Measurements from ENCODE around the gene PKNOX2.

PKNOX2 gene

DNA sequence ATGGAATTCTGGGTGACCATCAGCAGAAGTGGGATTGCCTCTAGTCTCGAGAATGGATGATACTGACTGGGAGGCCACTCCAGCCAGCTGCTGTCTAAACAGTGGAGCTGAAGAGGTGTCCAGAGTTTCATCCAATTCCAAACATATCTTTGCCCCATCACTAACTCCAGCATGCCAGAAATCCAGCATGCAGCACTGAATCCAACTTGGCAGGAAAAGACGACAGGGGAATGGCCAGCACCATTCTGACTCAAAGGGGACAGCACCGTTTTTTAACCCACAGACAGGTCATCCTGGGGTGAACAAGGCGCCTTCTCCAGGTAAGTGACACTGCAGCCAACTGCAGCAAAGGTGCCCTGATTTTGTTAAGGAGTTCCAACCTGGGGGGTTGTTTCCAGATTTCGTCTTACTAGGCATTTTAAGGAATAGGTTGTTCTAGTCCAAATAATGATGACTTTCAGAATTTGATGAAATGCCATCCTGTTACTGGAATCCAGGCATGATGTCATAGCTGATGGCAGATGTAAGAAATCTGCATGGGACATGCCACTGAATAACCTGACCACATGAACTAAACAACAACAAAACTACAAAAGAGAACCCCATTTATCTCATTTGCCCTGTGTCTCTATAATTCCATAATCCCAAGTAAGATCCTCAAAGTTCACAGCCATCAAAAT, 299.2 kb downstream of the PKNOX2 start:
- Histone ChIP-seq H3K4me1 (ENCODE audit: control insufficient read depth in 5 of 5, insufficient read depth in 5 of 5, low read length in 5 of 5) (no peaks in the 10 kb centered on the region), H3K9me3 (ENCODE audit: control insufficient read depth in 5 of 5, low read length in 5 of 5) (no peaks in the 10 kb centered on the region), H3K27me3 (ENCODE audit: control insufficient read depth in 5 of 5, insufficient read depth in 4 of 5, low read length in 5 of 5) (no peaks in the 10 kb centered on the region), H3K4me3 (ENCODE audit: low read depth in 1 of 5, low read length in 5 of 5) (no peak overlapping the region), H3K36me3 (ENCODE audit: control insufficient read depth in 5 of 5, insufficient read depth in 5 of 5, low read length in 5 of 5) (no peaks in the 10 kb centered on the region), H3K27ac (ENCODE audit: low read depth, low read length) (no peak overlapping the region), H3K9ac (ENCODE audit: low read length in 5 of 5) (no peak overlapping the region)

DNA sequence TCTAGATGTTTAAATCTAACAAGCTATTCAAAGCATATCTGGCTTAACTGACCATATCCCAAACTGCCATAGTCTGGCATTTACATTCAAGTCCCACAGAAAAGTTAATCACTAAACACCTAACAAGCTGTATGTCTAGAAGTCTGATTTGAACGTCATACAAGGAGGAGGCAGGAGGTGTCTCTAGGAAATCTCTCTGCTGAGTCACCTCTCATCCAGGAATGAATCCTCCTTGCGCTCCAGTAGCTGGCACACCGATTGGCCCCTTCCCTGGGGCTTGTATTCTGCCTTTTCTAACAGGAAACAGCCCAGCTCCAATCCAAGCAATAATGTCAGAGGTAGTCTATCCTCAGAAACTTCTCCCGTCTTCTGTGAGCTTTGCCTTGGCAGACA, 299.7 kb downstream of the PKNOX2 start:
- Histone ChIP-seq H3K4me1 (ENCODE audit: control insufficient read depth in 5 of 5, insufficient read depth in 5 of 5, low read length in 5 of 5) (no peaks in the 10 kb centered on the region), H3K9ac (ENCODE audit: low read length in 5 of 5) (no peak overlapping the region), H3K9me3 (ENCODE audit: control insufficient read depth in 5 of 5, low read length in 5 of 5) (no peaks in the 10 kb centered on the region), H3K27ac (ENCODE audit: low read depth, low read length) (no peak overlapping the region), H3K4me3 (ENCODE audit: low read depth in 1 of 5, low read length in 5 of 5) (no peak overlapping the region), H3K27me3 (ENCODE audit: control insufficient read depth in 5 of 5, insufficient read depth in 4 of 5, low read length in 5 of 5) (no peaks in the 10 kb centered on the region), H3K36me3 (ENCODE audit: control insufficient read depth in 5 of 5, insufficient read depth in 5 of 5, low read length in 5 of 5) (no peaks in the 10 kb centered on the region)

DNA sequence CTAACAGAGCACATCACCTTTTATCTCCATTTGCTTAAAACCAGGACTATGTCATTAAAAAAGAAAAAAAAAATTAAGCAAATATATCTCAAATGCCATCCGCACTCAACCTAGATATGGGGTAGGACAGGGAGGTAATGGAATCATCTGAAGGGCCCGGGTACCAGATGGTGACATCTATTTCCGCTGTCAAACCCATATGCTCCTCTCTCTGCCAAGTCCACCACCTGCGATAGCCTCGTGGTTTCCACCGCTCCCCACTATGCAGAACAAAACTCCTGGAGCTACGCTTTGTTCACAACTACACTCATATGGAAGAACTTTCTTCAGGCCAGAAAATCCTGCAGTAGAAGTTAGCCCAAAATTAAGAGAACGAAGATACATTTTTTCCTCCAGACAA, 300.1 kb downstream of the PKNOX2 start:
- no peak overlapping the region for H3K4me3 ChIP-seq (ENCODE audit: low read depth in 1 of 5, low read length in 5 of 5)
- no peaks in the 10 kb centered on the region for H3K9me3 ChIP-seq (ENCODE audit: control insufficient read depth in 5 of 5, low read length in 5 of 5)
- H3K4me1 ChIP-seq (ENCODE audit: control insufficient read depth in 5 of 5, insufficient read depth in 5 of 5, low read length in 5 of 5) = no peaks in the 10 kb centered on the region
- no peaks in the 10 kb centered on the region for H3K27me3 ChIP-seq (ENCODE audit: control insufficient read depth in 5 of 5, insufficient read depth in 4 of 5, low read length in 5 of 5)
- no peak overlapping the region for H3K27ac ChIP-seq (ENCODE audit: low read depth, low read length)
- no peak overlapping the region for H3K9ac ChIP-seq (ENCODE audit: low read length in 5 of 5)
- no peaks in the 10 kb centered on the region for H3K36me3 ChIP-seq (ENCODE audit: control insufficient read depth in 5 of 5, insufficient read depth in 5 of 5, low read length in 5 of 5)

DNA sequence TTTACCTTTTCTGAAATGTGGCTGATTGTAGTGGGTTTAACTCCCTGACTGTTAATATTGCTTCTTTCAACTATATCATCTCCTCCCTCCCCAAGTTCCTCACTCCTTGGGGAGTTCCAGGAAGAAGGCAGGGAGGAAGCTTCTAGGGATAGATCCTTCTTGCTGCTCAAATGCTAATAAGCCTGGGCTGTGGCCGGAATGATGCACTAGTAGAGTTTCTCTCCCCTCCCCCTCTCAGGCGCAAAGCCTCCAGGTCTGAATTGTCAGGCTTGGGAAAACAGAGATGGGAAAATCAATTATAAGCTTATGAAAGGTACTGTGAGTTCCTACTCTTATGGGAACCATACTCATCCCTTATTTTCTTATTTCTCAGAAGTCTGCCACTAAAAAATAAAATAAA, 300.7 kb downstream of the PKNOX2 start:
- no peak overlapping the region for H3K9ac ChIP-seq (ENCODE audit: low read length in 5 of 5)
- no peaks in the 10 kb centered on the region for H3K27me3 ChIP-seq (ENCODE audit: control insufficient read depth in 5 of 5, insufficient read depth in 4 of 5, low read length in 5 of 5)
- no peaks in the 10 kb centered on the region for H3K9me3 ChIP-seq (ENCODE audit: control insufficient read depth in 5 of 5, low read length in 5 of 5)
- H3K4me3 ChIP-seq (ENCODE audit: low read depth in 1 of 5, low read length in 5 of 5) = no peak overlapping the region
- H3K27ac ChIP-seq (ENCODE audit: low read depth, low read length) = no peak overlapping the region
- no peaks in the 10 kb centered on the region for H3K36me3 ChIP-seq (ENCODE audit: control insufficient read depth in 5 of 5, insufficient read depth in 5 of 5, low read length in 5 of 5)
- no peaks in the 10 kb centered on the region for H3K4me1 ChIP-seq (ENCODE audit: control insufficient read depth in 5 of 5, insufficient read depth in 5 of 5, low read length in 5 of 5)

DNA sequence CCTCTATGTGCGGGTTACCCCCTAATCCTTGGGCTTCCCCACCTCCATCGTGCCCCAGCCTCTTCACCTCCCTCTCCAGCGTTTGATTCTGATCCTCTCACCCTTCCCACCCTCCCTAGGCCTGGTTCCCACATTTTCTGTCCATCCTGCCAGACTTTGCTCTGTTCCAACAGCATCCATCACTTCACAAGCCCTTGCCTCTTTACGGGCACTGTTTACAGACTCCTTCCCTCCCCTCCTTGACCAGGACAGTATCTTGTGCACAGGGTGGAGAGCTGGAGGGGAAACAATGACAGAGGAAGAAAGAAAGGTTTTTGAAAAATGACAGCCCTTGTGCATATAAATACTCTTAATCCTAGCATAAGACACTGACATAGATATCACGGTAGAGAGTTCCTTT, 301.1 kb downstream of the PKNOX2 start:
- Histone ChIP-seq H3K27me3 (ENCODE audit: control insufficient read depth in 5 of 5, insufficient read depth in 4 of 5, low read length in 5 of 5) (no peaks in the 10 kb centered on the region), H3K36me3 (ENCODE audit: control insufficient read depth in 5 of 5, insufficient read depth in 5 of 5, low read length in 5 of 5) (no peaks in the 10 kb centered on the region), H3K4me3 (ENCODE audit: low read depth in 1 of 5, low read length in 5 of 5) (no peak overlapping the region), H3K27ac (ENCODE audit: low read depth, low read length) (no peak overlapping the region), H3K9ac (ENCODE audit: low read length in 5 of 5) (no peak overlapping the region), H3K9me3 (ENCODE audit: control insufficient read depth in 5 of 5, low read length in 5 of 5) (no peaks in the 10 kb centered on the region), H3K4me1 (ENCODE audit: control insufficient read depth in 5 of 5, insufficient read depth in 5 of 5, low read length in 5 of 5) (no peaks in the 10 kb centered on the region)

DNA sequence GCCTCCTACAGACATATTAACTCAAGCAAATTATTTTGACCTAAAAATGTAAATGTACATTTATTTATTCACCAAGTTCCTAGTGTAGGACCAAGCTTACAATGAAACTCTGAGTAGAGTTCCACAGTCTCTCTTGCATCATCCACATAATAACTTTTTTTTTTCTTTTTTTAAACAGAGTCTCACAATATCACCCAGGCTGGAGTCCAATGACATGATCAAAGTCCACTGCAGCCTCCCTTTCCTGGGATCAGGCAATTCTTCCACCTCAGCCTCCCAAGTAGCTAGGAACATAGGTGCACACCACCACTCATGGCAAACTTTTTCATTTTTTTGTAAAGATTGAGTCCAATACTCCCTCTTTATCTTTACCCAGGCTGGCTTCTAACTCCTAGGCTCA, 303.5 kb downstream of the PKNOX2 start:
- Histone ChIP-seq H3K4me1 (ENCODE audit: control insufficient read depth in 5 of 5, insufficient read depth in 5 of 5, low read length in 5 of 5) (no peaks in the 10 kb centered on the region), H3K9me3 (ENCODE audit: control insufficient read depth in 5 of 5, low read length in 5 of 5) (no peaks in the 10 kb centered on the region), H3K4me3 (ENCODE audit: low read depth in 1 of 5, low read length in 5 of 5) (no peak overlapping the region), H3K9ac (ENCODE audit: low read length in 5 of 5) (no peak overlapping the region), H3K36me3 (ENCODE audit: control insufficient read depth in 5 of 5, insufficient read depth in 5 of 5, low read length in 5 of 5) (no peaks in the 10 kb centered on the region), H3K27ac (ENCODE audit: low read depth, low read length) (no peak overlapping the region), H3K27me3 (ENCODE audit: control insufficient read depth in 5 of 5, insufficient read depth in 4 of 5, low read length in 5 of 5) (no peaks in the 10 kb centered on the region)

DNA sequence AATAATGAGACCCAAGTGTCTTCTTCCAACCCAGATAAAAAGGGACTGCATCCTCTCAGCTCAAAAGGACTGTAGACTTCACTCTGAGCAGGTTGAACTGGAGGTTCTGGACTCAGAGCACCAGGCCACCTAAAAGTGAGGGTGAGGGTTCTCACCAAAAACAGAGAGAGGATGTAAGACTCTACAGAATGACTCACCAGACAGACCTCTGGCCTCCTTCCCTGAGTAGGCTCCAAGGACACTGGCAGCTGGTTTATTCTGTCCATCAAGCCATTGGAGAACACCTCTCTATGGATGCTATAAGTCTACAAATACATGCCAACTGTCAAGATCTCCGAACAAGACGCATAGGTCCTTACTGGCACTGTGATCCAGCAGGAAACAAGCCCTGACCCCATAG, 304.3 kb downstream of the PKNOX2 start:
- Histone ChIP-seq H3K27ac (ENCODE audit: low read depth, low read length) (no peak overlapping the region), H3K36me3 (ENCODE audit: control insufficient read depth in 5 of 5, insufficient read depth in 5 of 5, low read length in 5 of 5) (no peaks in the 10 kb centered on the region), H3K4me1 (ENCODE audit: control insufficient read depth in 5 of 5, insufficient read depth in 5 of 5, low read length in 5 of 5) (no peaks in the 10 kb centered on the region), H3K27me3 (ENCODE audit: control insufficient read depth in 5 of 5, insufficient read depth in 4 of 5, low read length in 5 of 5) (no peaks in the 10 kb centered on the region), H3K9ac (ENCODE audit: low read length in 5 of 5) (no peak overlapping the region), H3K9me3 (ENCODE audit: control insufficient read depth in 5 of 5, low read length in 5 of 5) (no peaks in the 10 kb centered on the region), H3K4me3 (ENCODE audit: low read depth in 1 of 5, low read length in 5 of 5) (no peak overlapping the region)

DNA sequence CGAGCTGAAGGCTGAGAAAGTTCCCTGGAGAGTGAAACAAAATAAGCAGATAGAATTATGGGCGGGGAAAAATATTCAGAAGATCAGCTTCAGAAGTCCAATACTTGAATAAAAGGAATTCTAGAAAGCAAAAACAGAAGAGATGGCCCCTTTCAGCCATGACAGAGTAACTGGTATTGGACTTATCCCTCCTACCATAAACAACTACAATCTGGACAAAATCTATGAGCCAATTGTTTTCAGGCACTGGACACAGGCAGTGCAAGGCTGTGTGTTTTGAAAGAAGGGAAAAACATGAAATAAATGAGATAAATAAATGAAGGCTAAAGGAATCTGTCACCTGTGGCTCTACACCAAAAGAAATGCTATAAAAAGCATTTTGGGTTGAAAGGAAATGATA, 305.8 kb downstream of the PKNOX2 start:
- Histone ChIP-seq H3K27ac (ENCODE audit: low read depth, low read length) (no peak overlapping the region), H3K9me3 (ENCODE audit: control insufficient read depth in 5 of 5, low read length in 5 of 5) (no peaks in the 10 kb centered on the region), H3K9ac (ENCODE audit: low read length in 5 of 5) (no peak overlapping the region), H3K4me3 (ENCODE audit: low read depth in 1 of 5, low read length in 5 of 5) (no peak overlapping the region), H3K4me1 (ENCODE audit: control insufficient read depth in 5 of 5, insufficient read depth in 5 of 5, low read length in 5 of 5) (no peaks in the 10 kb centered on the region), H3K27me3 (ENCODE audit: control insufficient read depth in 5 of 5, insufficient read depth in 4 of 5, low read length in 5 of 5) (no peaks in the 10 kb centered on the region), H3K36me3 (ENCODE audit: control insufficient read depth in 5 of 5, insufficient read depth in 5 of 5, low read length in 5 of 5) (no peaks in the 10 kb centered on the region)

DNA sequence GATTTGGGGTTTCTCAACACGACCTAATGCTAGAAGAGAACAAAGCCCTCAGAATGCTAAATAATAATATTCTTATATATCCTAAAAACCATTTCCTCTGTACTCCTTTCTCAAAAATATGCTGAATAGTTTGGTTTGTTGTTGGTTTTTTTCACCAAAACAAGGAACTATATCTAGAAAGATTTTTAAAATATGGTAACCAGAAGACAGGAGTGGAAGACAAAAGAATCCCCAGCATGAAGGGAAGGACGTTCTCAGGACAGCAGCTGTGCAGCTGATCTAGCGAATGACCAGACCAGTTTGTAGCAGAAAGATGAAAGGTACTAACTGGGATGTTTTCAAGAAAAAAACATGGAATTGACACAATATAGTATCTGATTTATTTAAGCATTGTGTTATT, 312.2 kb downstream of the PKNOX2 start:
- H3K27me3 ChIP-seq (ENCODE audit: control insufficient read depth in 5 of 5, insufficient read depth in 4 of 5, low read length in 5 of 5) = no peaks in the 10 kb centered on the region
- H3K4me3 ChIP-seq (ENCODE audit: low read depth in 1 of 5, low read length in 5 of 5) = no peak overlapping the region
- no peaks in the 10 kb centered on the region for H3K36me3 ChIP-seq (ENCODE audit: control insufficient read depth in 5 of 5, insufficient read depth in 5 of 5, low read length in 5 of 5)
- no peaks in the 10 kb centered on the region for H3K9me3 ChIP-seq (ENCODE audit: control insufficient read depth in 5 of 5, low read length in 5 of 5)
- no peaks in the 10 kb centered on the region for H3K4me1 ChIP-seq (ENCODE audit: control insufficient read depth in 5 of 5, insufficient read depth in 5 of 5, low read length in 5 of 5)
- no peak overlapping the region for H3K9ac ChIP-seq (ENCODE audit: low read length in 5 of 5)
- H3K27ac ChIP-seq (ENCODE audit: low read depth, low read length) = no peak overlapping the region

DNA sequence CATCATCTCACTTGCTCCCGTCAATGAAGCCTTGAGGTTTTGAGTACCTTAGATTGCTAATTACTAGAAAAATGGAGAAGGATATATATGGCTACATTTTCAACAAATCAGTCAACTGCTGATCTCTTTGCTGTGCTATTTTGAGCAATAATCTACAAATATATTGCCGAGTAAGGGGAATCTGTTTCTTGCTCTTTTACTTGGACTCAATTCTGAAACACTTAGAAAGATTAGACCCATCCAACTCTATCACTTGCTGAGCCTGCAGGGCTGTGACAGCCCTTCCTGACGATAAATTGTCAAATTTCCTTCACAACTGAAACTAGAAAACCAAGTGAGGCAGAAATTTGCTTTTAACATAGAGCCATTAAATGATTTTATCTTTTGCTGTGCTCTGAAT, 314.6 kb downstream of the PKNOX2 start:
- Histone ChIP-seq H3K27me3 (ENCODE audit: control insufficient read depth in 5 of 5, insufficient read depth in 4 of 5, low read length in 5 of 5) (no peaks in the 10 kb centered on the region), H3K36me3 (ENCODE audit: control insufficient read depth in 5 of 5, insufficient read depth in 5 of 5, low read length in 5 of 5) (no peaks in the 10 kb centered on the region), H3K4me1 (ENCODE audit: control insufficient read depth in 5 of 5, insufficient read depth in 5 of 5, low read length in 5 of 5) (no peaks in the 10 kb centered on the region), H3K9me3 (ENCODE audit: control insufficient read depth in 5 of 5, low read length in 5 of 5) (no peaks in the 10 kb centered on the region), H3K27ac (ENCODE audit: low read depth, low read length) (no peak overlapping the region), H3K4me3 (ENCODE audit: low read depth in 1 of 5, low read length in 5 of 5) (no peak overlapping the region), H3K9ac (ENCODE audit: low read length in 5 of 5) (no peak overlapping the region)

DNA sequence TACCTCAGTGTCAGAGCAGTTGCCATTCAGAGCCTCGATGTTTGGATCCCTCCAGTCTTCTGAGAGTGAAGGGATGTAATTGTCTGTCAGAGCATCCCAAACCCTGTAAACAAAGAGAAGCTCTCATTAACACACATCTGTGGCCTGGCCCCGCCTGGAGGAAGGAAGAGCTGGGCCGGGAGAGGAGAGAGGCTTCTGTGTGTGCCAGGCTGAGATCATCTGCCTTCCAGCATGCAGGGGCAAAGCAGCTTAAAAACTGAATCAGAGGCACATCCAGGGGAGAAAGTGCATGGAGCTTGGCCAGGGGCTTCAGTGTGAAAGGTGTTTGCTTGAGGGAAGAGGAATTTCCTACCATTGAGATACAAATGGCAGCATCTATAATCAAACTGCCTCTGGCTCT, 317.0 kb downstream of the PKNOX2 start:
- H3K9ac ChIP-seq (ENCODE audit: low read length in 5 of 5) = no peak overlapping the region
- H3K9me3 ChIP-seq (ENCODE audit: control insufficient read depth in 5 of 5, low read length in 5 of 5) = no peaks in the 10 kb centered on the region
- no peak overlapping the region for H3K4me3 ChIP-seq (ENCODE audit: low read depth in 1 of 5, low read length in 5 of 5)
- H3K27ac ChIP-seq (ENCODE audit: low read depth, low read length) = no peak overlapping the region
- H3K27me3 ChIP-seq (ENCODE audit: control insufficient read depth in 5 of 5, insufficient read depth in 4 of 5, low read length in 5 of 5) = no peaks in the 10 kb centered on the region
- H3K4me1 ChIP-seq (ENCODE audit: control insufficient read depth in 5 of 5, insufficient read depth in 5 of 5, low read length in 5 of 5) = no peaks in the 10 kb centered on the region
- H3K36me3 ChIP-seq (ENCODE audit: control insufficient read depth in 5 of 5, insufficient read depth in 5 of 5, low read length in 5 of 5) = peaks cover 0 to 7% (median 0%) of the 10 kb centered on the region in 5 donors

Measured in subcutaneous abdominal adipose tissue (tissue), 5 donors.